SH-SY5Y (cell line): ENCODE measurements around the gene MTTP.

Experiments used
- GATA2 ChIP-seq: IDR thresholded peaks from 2 replicates; pipeline ENCODE4 v1.6.1; 2011; ENCODE audit warnings: mild to moderate bottlenecking, low read depth, low read length
- GATA3 ChIP-seq: IDR thresholded peaks from 2 replicates; pipeline ENCODE4 v1.6.1; 2011; ENCODE audit warnings: low read depth, mild to moderate bottlenecking, low read length, moderate library complexity

DNA sequence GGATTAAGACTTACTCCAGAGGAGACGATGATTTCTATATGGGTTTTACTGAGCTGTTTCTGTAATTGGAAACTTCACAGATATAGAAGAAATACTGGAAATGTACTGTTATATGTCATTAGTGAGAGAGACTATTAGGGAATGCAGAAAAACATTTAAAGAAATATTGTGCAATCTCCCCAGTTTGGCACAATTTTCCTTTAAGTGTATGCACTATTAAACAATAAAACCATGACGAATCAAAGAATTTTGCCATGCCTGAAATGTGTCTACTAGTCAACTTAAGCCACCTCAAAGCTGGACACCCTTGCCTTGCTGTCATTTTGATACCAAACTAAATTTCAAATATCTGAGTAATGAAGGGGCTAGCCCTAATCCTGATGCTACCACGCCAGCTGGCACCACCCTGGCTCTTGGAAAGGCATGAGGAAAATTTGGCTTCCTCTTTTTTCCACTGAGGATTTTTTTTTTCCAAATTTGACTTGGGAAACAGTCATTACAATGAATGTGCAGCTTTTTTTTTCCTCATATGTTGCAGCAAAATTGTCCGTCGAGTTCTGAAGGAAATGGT, 36.1 kb downstream of the MTTP start:
- TF ChIP-seq GATA2 (no peak), GATA3 (no peak)
